Endometrial microvascular endothelial cells (primary cell): Measurements from ENCODE around the gene CACNA2D3. TPM values are rescaled to one million over a fixed set of nuclear protein-coding genes. Genes with fewer than 3 reads are reported as not detected.
"Not testable (repeated sequence)": the region's sequence is repeated elsewhere in the genome, so short reads cannot be mapped to it uniquely, and the experiment has no call there.

Source experiments
- in situ Hi-C: cut with HindIII; loops from 2 replicates; pipeline ENCODE4 v1.10.0; 2017; ENCODE audit warnings: low sequenced_read_pairs, low pct_unique_long_range_greater_than_20kb; ENCODE audit errors: inconsistent ontology term
- total RNA-seq: library from RNA; depleted of rRNA; stranded (reverse); fragments of >200 nt; gene quantifications from one replicate; pipeline ENCODE4 v1.2.3, GENCODE V29; 2015; ENCODE audit errors: inconsistent ontology term

The CACNA2D3 gene
- total RNA-seq, 1 donor from 2014 or later = not detected

- in situ Hi-C loops = no loop called here
Measured at GRCh38 chr3:55091381-55092225, 969.3 kb downstream of the CACNA2D3 start.

DNA sequence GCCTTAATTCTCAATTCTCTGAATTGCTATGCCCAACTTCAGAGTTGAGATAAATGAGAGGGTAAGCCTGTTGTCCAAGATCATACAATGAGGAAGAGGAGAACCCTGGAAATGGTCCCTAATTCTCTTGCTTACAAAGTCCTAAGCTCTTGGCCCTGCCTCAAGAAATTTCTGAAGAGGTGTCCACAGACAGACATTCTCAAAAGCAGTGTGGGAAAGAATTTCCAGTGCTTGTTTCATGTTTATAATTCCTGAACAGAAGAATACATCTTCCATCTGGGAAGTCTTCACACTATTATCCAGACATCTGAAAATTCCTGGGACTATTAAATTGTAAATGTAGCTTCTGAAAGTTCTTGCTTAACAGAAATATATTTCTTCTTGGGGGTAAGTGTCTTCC is 972.3 kb downstream of the CACNA2D3 start:
- in situ Hi-C loops = no loop called here

DNA sequence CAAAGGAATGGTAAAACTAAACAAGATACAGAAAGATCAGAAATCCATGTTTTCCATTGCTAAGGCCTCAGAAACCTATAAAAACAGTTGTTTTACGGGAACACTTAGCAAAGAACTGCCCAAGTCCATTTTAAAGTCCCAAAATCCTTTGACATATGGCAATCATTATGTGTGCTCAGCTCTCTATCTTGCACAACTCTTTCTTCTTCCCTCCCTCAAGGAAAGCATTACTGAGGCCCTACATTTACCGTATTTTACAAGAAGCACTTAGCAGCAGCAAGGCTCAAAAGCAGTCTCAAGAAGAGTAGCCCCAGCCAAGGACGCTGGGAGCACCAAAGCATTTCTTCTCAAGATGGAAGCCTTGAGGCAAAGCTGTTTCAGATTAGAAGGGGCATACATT is 975.1 kb downstream of the CACNA2D3 start:
- in situ Hi-C loops = no loop called here

GRCh38 chr3:55105647-55106046 is 983.3 kb downstream of the CACNA2D3 start:
- in situ Hi-C loops = no loop called here

DNA sequence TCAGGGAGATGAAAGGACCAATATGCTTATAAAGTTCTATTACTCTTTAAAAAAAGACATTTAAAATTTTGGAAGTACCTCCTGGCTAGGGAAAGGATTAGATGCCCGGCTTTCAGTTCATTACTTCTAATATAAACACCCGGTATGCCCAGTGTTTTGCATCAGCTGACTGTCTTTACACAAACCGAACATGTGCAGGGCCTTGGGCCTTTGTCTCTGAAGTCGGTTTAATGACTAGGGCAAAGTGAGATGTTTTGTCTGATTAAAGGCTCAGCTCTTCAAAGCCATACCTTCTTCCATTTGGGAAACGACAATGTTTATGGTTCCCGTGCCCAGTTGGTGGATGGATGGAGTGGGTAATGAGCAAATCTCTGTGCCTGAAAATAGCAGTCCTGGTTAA is 984.8 kb downstream of the CACNA2D3 start:
- in situ Hi-C loops = no loop called here

GRCh38 chr3:55111906-55112305 is 989.6 kb downstream of the CACNA2D3 start:
- in situ Hi-C loops = not testable (repeated sequence)

- in situ Hi-C loops = no loop called here
Measured at GRCh38 chr3:55118451-55118850, 996.1 kb downstream of the CACNA2D3 start.

DNA sequence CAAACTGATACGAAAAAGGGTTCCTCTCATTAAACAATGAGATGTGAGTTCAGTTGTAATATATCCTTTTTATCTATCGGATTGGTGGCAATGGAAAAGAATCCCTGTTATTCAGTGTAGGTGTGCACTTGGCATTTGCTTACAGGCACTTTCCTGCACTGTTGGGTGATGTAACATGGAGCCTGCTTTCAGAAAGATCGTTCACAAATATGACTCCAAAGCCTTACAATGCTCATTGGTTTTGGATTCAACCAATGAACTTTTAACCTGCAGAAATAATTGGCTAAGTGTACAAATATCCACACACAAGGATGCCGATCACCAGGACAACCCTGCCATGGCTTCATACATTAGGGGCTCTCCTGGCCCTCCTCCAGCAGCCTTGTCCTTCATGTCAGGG is 996.9 kb downstream of the CACNA2D3 start:
- in situ Hi-C loops = no loop called here

- in situ Hi-C loops = no loop called here
Measured at GRCh38 chr3:55122312-55122711, 1000.0 kb downstream of the CACNA2D3 start.

Other genes starting within 250 kb of the CACNA2D3 start
- gene ACTR8, start 240.4 kb upstream of the CACNA2D3 start, total RNA-seq = 21.0 TPM
- gene SELENOK, start 230.7 kb upstream of the CACNA2D3 start, total RNA-seq = 36.1 TPM